ENCODE data around the gene SLC22A7. TPM values are rescaled to one million over a fixed set of nuclear protein-coding genes. Genes with fewer than 3 reads are reported as not detected.

The SLC22A7 gene
- total and polyA plus RNA-seq, 2 of the 8 experiments (the other 6 are each of a cell fraction or from before 2014, with no cell fraction given): not detected

- TF ChIP-seq BRCA1 (IDR thresholded peaks at IDR 0.05; ENCODE audit: low read depth, low read length): no peak
- TF ChIP-seq NRF1 (IDR thresholded peaks at IDR 0.05; ENCODE audit: low read depth, low read length): no peak
Measured at GRCh38 chr6:43256670-43257366, 41.2 kb upstream of the SLC22A7 start (continued).
